ENCODE data around the gene FAM149A. TPM values are rescaled to one million over a fixed set of nuclear protein-coding genes. Genes with fewer than 3 reads are reported as not detected.

Gene FAM149A
- total RNA-seq, 1 experiment from 2014 or later, result 14.6 TPM

- Mint-ChIP-seq H3K27me3 (ENCODE audit: low read depth) (no peaks in the 10 kb centered on the region), H3K4me3 (no peak overlapping the region)
Observed at GRCh38 chr4:186088523-186088922, 16.0 kb upstream of the FAM149A start.

GRCh38 chr4:186092296-186092695, 12.2 kb upstream of the FAM149A start:
- DNase-seq (ENCODE audit: low spot score), result no peak
- peaks cover 3% of the 10 kb centered on the region; the same call in 1 of the 2 replicates for H3K36me3 Mint-ChIP-seq
- ChIA-PET CTCF (no interaction called here), POLR2A (no interaction called here)
- peaks cover 5% of the 10 kb centered on the region for H3K9me3 Mint-ChIP-seq
- no peak for ATAC-seq
- H3K27ac Mint-ChIP-seq, result no peak overlapping the region
- H3K4me3 Mint-ChIP-seq, result no peak overlapping the region
- no peaks in the 10 kb centered on the region for H3K27me3 Mint-ChIP-seq (ENCODE audit: low read depth)
- H3K4me1 Mint-ChIP-seq, result peaks cover 20% of the 10 kb centered on the region
- TF ChIP-seq, protein P1, sequence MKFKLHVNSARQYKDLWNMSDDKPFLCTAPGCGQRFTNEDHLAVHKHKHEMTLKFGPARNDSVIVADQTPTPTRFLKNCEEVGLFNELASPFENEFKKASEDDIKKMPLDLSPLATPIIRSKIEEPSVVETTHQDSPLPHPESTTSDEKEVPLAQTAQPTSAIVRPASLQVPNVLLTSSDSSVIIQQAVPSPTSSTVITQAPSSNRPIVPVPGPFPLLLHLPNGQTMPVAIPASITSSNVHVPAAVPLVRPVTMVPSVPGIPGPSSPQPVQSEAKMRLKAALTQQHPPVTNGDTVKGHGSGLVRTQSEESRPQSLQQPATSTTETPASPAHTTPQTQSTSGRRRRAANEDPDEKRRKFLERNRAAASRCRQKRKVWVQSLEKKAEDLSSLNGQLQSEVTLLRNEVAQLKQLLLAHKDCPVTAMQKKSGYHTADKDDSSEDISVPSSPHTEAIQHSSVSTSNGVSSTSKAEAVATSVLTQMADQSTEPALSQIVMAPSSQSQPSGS (CRISPR knock-in tag; IDR thresholded peaks at IDR 0.05; ENCODE audit: borderline replicate concordance, low read depth), result no peak
- no peak for TF ChIP-seq MXD4 (CRISPR knock-in tag; IDR thresholded peaks at IDR 0.05; ENCODE audit: borderline replicate concordance)
- no peak for TF ChIP-seq MYBL2 (CRISPR knock-in tag; IDR thresholded peaks at IDR 0.05)
- no peak for TF ChIP-seq ZNF121 (CRISPR knock-in tag; IDR thresholded peaks at IDR 0.05)
- TF ChIP-seq, protein P2, sequence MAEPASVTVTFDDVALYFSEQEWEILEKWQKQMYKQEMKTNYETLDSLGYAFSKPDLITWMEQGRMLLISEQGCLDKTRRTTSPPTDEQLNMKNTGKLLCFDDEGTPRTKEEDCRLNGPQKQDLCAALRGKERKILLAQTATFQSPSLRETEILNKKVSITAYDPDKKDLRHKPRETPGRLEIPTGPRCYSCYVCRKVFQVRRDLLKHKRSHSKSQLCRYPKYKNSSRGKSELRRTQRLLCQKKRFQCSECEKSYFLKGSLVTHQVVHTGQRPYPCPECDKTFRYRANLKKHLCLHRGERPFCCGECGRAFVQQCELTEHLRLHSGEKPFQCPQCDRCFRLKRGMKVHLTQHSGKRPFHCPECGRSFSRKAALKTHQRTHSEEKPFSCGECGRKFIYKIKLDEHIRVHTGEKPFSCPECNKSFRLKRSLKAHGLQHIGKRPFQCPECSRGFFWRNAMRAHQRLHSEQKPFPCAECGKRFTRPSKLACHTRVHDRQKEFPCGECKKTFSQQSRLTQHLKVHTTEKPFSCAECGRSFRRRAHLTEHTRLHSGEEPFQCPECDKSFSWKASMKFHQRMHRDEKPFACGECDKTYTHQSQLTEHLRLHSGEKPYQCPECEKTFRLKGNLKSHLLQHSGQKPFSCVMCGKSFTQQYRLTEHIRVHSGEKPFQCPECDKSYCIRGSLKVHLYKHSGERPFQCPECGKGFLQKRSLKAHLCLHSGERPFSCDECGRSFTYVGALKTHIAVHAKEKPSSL (CRISPR knock-in tag; conservative IDR thresholded peaks at IDR 0.05), result no peak
- no peak for TF ChIP-seq NFYB (CRISPR knock-in tag; conservative IDR thresholded peaks at IDR 0.05; ENCODE audit: low read depth)
- TF ChIP-seq, protein P3, sequence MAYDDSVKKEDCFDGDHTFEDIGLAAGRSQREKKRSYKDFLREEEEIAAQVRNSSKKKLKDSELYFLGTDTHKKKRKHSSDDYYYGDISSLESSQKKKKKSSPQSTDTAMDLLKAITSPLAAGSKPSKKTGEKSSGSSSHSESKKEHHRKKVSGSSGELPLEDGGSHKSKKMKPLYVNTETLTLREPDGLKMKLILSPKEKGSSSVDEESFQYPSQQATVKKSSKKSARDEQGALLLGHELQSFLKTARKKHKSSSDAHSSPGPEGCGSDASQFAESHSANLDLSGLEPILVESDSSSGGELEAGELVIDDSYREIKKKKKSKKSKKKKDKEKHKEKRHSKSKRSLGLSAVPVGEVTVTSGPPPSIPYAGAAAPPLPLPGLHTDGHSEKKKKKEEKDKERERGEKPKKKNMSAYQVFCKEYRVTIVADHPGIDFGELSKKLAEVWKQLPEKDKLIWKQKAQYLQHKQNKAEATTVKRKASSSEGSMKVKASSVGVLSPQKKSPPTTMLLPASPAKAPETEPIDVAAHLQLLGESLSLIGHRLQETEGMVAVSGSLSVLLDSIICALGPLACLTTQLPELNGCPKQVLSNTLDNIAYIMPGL (CRISPR knock-in tag; IDR thresholded peaks at IDR 0.05), result no peak

More at GRCh38 chr4:186088523-186088922, 16.0 kb upstream of the FAM149A start:
- Mint-ChIP-seq H3K4me1 (peaks cover 16% of the 10 kb centered on the region), H3K9me3 (peaks cover 5% of the 10 kb centered on the region), H3K36me3 (peaks cover 3% of the 10 kb centered on the region; the same call in 1 of the 2 replicates), H3K27ac (no peak overlapping the region)
- ATAC-seq (no peak), DNase-seq (ENCODE audit: low spot score) (no peak)
- POLR2A ChIA-PET, result no interaction called here
- no peak for TF ChIP-seq SOX15 (CRISPR knock-in tag; IDR thresholded peaks at IDR 0.05)
- no peak for TF ChIP-seq ZNF396 (CRISPR knock-in tag; IDR thresholded peaks at IDR 0.05; ENCODE audit: borderline replicate concordance)
- TF ChIP-seq, protein P4, sequence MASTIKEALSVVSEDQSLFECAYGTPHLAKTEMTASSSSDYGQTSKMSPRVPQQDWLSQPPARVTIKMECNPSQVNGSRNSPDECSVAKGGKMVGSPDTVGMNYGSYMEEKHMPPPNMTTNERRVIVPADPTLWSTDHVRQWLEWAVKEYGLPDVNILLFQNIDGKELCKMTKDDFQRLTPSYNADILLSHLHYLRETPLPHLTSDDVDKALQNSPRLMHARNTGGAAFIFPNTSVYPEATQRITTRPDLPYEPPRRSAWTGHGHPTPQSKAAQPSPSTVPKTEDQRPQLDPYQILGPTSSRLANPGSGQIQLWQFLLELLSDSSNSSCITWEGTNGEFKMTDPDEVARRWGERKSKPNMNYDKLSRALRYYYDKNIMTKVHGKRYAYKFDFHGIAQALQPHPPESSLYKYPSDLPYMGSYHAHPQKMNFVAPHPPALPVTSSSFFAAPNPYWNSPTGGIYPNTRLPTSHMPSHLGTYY (CRISPR knock-in tag; IDR thresholded peaks at IDR 0.05), result no peak
- TF ChIP-seq NR1H2 (CRISPR knock-in tag; IDR thresholded peaks at IDR 0.05), result no peak
- TF ChIP-seq ZNF423 (CRISPR knock-in tag; IDR thresholded peaks at IDR 0.05), result no peak
- TF ChIP-seq EMX1 (CRISPR knock-in tag; IDR thresholded peaks at IDR 0.05), result no peak
- TF ChIP-seq, protein P1 (CRISPR knock-in tag; IDR thresholded peaks at IDR 0.05; ENCODE audit: borderline replicate concordance, low read depth), result no peak
- TF ChIP-seq ZBTB43 (CRISPR knock-in tag; IDR thresholded peaks at IDR 0.05), result no peak
- TF ChIP-seq, protein P5, sequence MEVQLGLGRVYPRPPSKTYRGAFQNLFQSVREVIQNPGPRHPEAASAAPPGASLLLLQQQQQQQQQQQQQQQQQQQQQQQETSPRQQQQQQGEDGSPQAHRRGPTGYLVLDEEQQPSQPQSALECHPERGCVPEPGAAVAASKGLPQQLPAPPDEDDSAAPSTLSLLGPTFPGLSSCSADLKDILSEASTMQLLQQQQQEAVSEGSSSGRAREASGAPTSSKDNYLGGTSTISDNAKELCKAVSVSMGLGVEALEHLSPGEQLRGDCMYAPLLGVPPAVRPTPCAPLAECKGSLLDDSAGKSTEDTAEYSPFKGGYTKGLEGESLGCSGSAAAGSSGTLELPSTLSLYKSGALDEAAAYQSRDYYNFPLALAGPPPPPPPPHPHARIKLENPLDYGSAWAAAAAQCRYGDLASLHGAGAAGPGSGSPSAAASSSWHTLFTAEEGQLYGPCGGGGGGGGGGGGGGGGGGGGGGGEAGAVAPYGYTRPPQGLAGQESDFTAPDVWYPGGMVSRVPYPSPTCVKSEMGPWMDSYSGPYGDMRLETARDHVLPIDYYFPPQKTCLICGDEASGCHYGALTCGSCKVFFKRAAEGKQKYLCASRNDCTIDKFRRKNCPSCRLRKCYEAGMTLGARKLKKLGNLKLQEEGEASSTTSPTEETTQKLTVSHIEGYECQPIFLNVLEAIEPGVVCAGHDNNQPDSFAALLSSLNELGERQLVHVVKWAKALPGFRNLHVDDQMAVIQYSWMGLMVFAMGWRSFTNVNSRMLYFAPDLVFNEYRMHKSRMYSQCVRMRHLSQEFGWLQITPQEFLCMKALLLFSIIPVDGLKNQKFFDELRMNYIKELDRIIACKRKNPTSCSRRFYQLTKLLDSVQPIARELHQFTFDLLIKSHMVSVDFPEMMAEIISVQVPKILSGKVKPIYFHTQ (CRISPR knock-in tag; IDR thresholded peaks at IDR 0.05), result no peak
- TF ChIP-seq ETV6 (CRISPR knock-in tag; IDR thresholded peaks at IDR 0.05), result no peak
- no peak for TF ChIP-seq ELF4 (CRISPR knock-in tag; IDR thresholded peaks at IDR 0.05; ENCODE audit: low read depth)
- no peak for TF ChIP-seq ZNF232 (CRISPR knock-in tag; IDR thresholded peaks at IDR 0.05)
- no peak for TF ChIP-seq NR2C2 (CRISPR knock-in tag; IDR thresholded peaks at IDR 0.05)
- TF ChIP-seq E2F5 (CRISPR knock-in tag; IDR thresholded peaks at IDR 0.05), result no peak
- no peak for TF ChIP-seq NFYB (CRISPR knock-in tag; conservative IDR thresholded peaks at IDR 0.05; ENCODE audit: low read depth)
- no peak for TF ChIP-seq NFATC4 (CRISPR knock-in tag; IDR thresholded peaks at IDR 0.05)
- CTCF ChIA-PET, result no interaction called here

Data from WTC11 (cell line).